Measurements from ENCODE around the gene HOXD3. TPM values are rescaled to one million over a fixed set of nuclear protein-coding genes. Genes with fewer than 3 reads are reported as not detected.

Gene HOXD3
- total and polyA plus RNA-seq, 10 donors, result 1.2 to 15.3 (median 7.7) TPM

DNA sequence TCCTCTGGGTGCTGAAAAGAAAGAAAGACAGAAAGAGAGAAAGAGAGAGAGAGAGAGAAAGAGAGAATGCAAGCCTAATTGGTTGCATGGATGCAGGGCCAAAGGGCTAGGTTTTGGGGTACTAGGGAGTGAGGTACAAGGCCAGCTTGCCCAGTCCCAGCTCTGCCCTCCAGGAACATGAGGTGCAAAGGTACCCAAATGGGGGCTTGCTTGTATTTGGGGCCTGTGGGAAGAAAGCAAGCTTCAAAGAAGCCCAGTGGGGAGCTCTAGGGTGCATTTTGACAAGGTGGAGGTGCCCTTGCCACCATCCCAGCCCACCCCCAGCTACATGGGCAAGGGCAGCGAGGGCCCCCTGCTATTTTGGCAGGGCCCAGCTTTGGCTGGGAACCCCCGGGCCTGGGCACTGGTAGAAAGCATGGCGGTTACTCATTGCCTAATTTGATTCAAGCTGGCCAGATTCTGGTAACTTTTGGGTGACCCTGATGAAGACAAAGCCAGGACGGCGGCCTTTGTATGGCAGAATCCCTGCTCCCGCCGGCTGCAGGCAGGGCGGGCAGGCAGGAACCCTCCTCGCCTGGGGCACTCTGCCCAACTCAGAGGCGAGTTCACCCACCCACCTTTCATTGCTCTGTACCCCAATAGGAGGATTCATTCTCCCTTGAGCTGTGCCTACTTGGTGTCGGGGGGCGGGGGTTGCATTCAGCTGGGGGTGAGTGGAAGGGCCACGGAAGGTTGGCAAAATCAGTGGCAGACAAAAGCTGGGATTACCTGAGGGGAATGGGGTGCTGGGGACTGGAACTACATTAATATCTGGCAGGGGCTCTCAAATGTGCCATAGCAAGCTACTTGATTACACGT is 6.3 kb upstream of the HOXD3 start:
- Histone ChIP-seq H3K27ac (no peak overlapping the region), H3K4me1 (peaks cover 0 to 25% (median 7%) of the 10 kb centered on the region in 6 donors), H3K4me3 (peak overlapping the region in 2 of 8 donors; percentile 35 to 59), H3K27me3 (replicated peaks in 1 of 7) (peaks cover 0 to 100% (median 82%) of the 10 kb centered on the region in 7 donors), H3K9me3 (no peaks in the 10 kb centered on the region), H3K36me3 (no peaks in the 10 kb centered on the region)
- TF ChIP-seq POLR2A (IDR thresholded peaks at IDR 0.05), result no peak
- TF ChIP-seq, protein P1, sequence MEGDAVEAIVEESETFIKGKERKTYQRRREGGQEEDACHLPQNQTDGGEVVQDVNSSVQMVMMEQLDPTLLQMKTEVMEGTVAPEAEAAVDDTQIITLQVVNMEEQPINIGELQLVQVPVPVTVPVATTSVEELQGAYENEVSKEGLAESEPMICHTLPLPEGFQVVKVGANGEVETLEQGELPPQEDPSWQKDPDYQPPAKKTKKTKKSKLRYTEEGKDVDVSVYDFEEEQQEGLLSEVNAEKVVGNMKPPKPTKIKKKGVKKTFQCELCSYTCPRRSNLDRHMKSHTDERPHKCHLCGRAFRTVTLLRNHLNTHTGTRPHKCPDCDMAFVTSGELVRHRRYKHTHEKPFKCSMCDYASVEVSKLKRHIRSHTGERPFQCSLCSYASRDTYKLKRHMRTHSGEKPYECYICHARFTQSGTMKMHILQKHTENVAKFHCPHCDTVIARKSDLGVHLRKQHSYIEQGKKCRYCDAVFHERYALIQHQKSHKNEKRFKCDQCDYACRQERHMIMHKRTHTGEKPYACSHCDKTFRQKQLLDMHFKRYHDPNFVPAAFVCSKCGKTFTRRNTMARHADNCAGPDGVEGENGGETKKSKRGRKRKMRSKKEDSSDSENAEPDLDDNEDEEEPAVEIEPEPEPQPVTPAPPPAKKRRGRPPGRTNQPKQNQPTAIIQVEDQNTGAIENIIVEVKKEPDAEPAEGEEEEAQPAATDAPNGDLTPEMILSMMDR (IDR thresholded peaks at IDR 0.05 in 8 of 11, conservative IDR thresholded peaks at IDR 0.05 in 3 of 11), result no peak
- TF ChIP-seq POLR2AphosphoS5 (IDR thresholded peaks at IDR 0.05), result no peak
- 42 to 56% (median 48%) methylated on average over 11 to 14 of the region's 14 CpGs for WGBS, 5 donors
- no peak for DNase-seq
- intact Hi-C loops (cut with DNase I; ENCODE audit: low total_unique reads), result no loop called here

GRCh38 chr2:176151442-176152287 is 5.4 kb upstream of the HOXD3 start, which contains the start of gene HOXD4:
Gene HOXD4, plus strand, starts transcription at chr2:176151550. Its CDS starts 84 bp downstream, at chr2:176151634.
- H3K36me3 ChIP-seq, result no peaks in the 10 kb centered on the region

GRCh38 chr2:176152350-176153181 is 4.5 kb upstream of the HOXD3 start:
- peak overlapping the region in 4 of 8 donors; percentile 15 to 60 (median 56) for H3K27ac ChIP-seq
- intact Hi-C loops (cut with DNase I; ENCODE audit: low total_unique reads), result no loop called here
- H3K27me3 ChIP-seq (replicated peaks in 1 of 7), result peaks cover 3 to 100% (median 94%) of the 10 kb centered on the region in 7 donors
- H3K36me3 ChIP-seq, result no peaks in the 10 kb centered on the region
- peak overlapping the region in 5 of 8 donors; percentile 1 to 59 (median 35) for H3K4me3 ChIP-seq
- TF ChIP-seq POLR2A (IDR thresholded peaks at IDR 0.05) (no peak), POLR2AphosphoS5 (IDR thresholded peaks at IDR 0.05) (no peak)
- TF ChIP-seq, protein P1 (IDR thresholded peaks at IDR 0.05 in 8 of 11, conservative IDR thresholded peaks at IDR 0.05 in 3 of 11), result no peak
- no peaks in the 10 kb centered on the region for H3K9me3 ChIP-seq
- peaks cover 0 to 36% (median 9%) of the 10 kb centered on the region in 6 donors for H3K4me1 ChIP-seq
- DNase-seq, result no peak
- whole genome bisulfite sequencing, 5 donors, result 17 to 33% (median 22%) methylated on average over 43 to 48 of the region's 48 CpGs

More at GRCh38 chr2:176151442-176152287, 5.4 kb upstream of the HOXD3 start, which contains the start of gene HOXD4:
- no peak for DNase-seq
- WGBS, 5 donors, result 4 to 16% (median 14%) methylated on average over 32 to 55 of the region's 55 CpGs
- Histone ChIP-seq H3K27ac (peak within 1 kb of the TSS in 5 of 8 donors; percentile 36 to 60 (median 56)), H3K4me1 (peaks cover 0 to 29% (median 8%) of the 10 kb centered on the region in 6 donors), H3K4me3 (peak within 1 kb of the TSS in 7 of 8 donors; percentile 1 to 59 (median 8)), H3K9me3 (no peaks in the 10 kb centered on the region), H3K27me3 (replicated peaks in 1 of 7) (peaks cover 0 to 100% (median 90%) of the 10 kb centered on the region in 7 donors)
- intact Hi-C loops (cut with DNase I; ENCODE audit: low total_unique reads), result no loop called here
- no peak for TF ChIP-seq POLR2A (IDR thresholded peaks at IDR 0.05)

Measured in spleen (tissue), 11 donors.